HepG2 (cell line): ENCODE measurements around the gene CELSR3. TPM values are rescaled to one million over a fixed set of nuclear protein-coding genes. Genes with fewer than 3 reads are reported as not detected.

Experiments used
- ATAC-seq: fragments of 200-7000 bp; cut with Tn5 transposase; 3 replicates; pipeline ENCODE4 v1.9.1; 2020; ENCODE audit warnings: mild to moderate bottlenecking, moderate library complexity
- BruUV-seq: library from RNA; stranded (reverse); fragments of 400-500 nt; replicated peaks from 2 replicates; lab custom pipeline; 2021; lab: Mats Ljungman, UMichigan
- CTCF ChIA-PET: fragments of 300-600 bp; formaldehyde crosslinking; extraction: SDS; loops from one replicate; lab custom pipeline; 2021; ENCODE audit warnings: low total read pairs, inconsistent platforms, low intra/inter-chr PET ratio; lab: Yijun Ruan, JAX
- POLR2A ChIA-PET: fragments of 350-600 bp; sonication (Branson Sonifier 250); formaldehyde crosslinking; loops from one replicate; lab custom pipeline; 2020; ENCODE audit warnings: antibody characterized with exemption, inconsistent platforms; lab: Yijun Ruan, JAX
- DNase-seq: peaks from one replicate; pipeline ENCODE4 v3.0.0-alpha.2; 2015; ENCODE audit warnings: low spot score
- FAIRE-seq: peaks from 3 replicates; lab custom pipeline; 2011; peaks lifted over from hg19 to GRCh38; lab: Jason Lieb, UNC
- H2AFZ ChIP-seq: one replicate; pipeline ENCODE4 v1.6.1; 2011; ENCODE audit warnings: low read length, inconsistent platforms
- H3K27ac ChIP-seq: fragments of 300-600 bp; 3 replicates; pipeline ENCODE4 v1.8.0; 2011; ENCODE audit warnings: mixed run types, mild to moderate bottlenecking, mixed read lengths, low read length, inconsistent platforms; ENCODE audit not compliant: insufficient read depth; ENCODE audit errors: extremely low read length
- H3K27me3 ChIP-seq, 2 experiments: fragments of 200-600 bp in 1 of 2; 2 replicates in 1 of 2; 3 replicates in 1 of 2; pipeline versions ENCODE4 v1.6.0 to v1.8.0; 2011; ENCODE audit warnings: low read length in 2 of 2, mild to moderate bottlenecking in 2 of 2, moderate library complexity in 2 of 2, inconsistent platforms in 1 of 2; ENCODE audit not compliant: insufficient read depth in 2 of 2, control insufficient read depth in 1 of 2
- H3K36me3 ChIP-seq, 2 experiments: fragments of 200-600 bp in 1 of 2; replicated peaks in 1 of 2; 2 replicates in 1 of 2; 3 replicates in 1 of 2; pipeline versions ENCODE4 v1.5.1 to v1.8.0; 2011; ENCODE audit warnings: low read length in 2 of 2, inconsistent platforms in 1 of 2; ENCODE audit not compliant: insufficient read depth in 2 of 2, control insufficient read depth in 1 of 2
- H3K4me1 ChIP-seq: 2 replicates; pipeline ENCODE4 v1.5.1; 2012; ENCODE audit warnings: low read length, inconsistent platforms; ENCODE audit not compliant: insufficient read depth
- H3K4me2 ChIP-seq: 2 replicates; pipeline ENCODE4 v1.6.0; 2011; ENCODE audit warnings: low read depth, low read length, inconsistent platforms
- H3K4me3 ChIP-seq, 3 experiments: fragments of 200-600 bp in 1 of 3; sonication (generic), shearing (Covaris generic) in 1 of 3; replicated peaks in 1 of 3; 2 replicates each; pipeline ENCODE4 v1.5.1; 2011 to 2016; ENCODE audit warnings: low read length in 3 of 3, inconsistent platforms in 2 of 3, low read depth in 2 of 3, mild to moderate bottlenecking in 2 of 3, control low read depth in 1 of 3, mixed read lengths in 1 of 3; ENCODE audit not compliant: insufficient read depth in 1 of 3
- H3K79me2 ChIP-seq: one replicate; pipeline ENCODE4 v1.6.1; 2011; ENCODE audit warnings: low read length, inconsistent platforms; ENCODE audit not compliant: insufficient read depth
- H3K9ac ChIP-seq: 2 replicates; pipeline ENCODE4 v1.6.0; 2011; ENCODE audit warnings: mild to moderate bottlenecking, low read depth, low read length, inconsistent platforms; ENCODE audit not compliant: insufficient read depth
- H3K9me3 ChIP-seq: 2 replicates; pipeline ENCODE4 v1.5.1; 2012; ENCODE audit warnings: mild to moderate bottlenecking, low read length
- H4K20me1 ChIP-seq: 2 replicates; pipeline ENCODE4 v1.6.0; 2011; ENCODE audit warnings: inconsistent platforms, mild to moderate bottlenecking, low read length, moderate library complexity; ENCODE audit not compliant: insufficient read depth
- ADNP ChIP-seq: sonication (generic); formaldehyde crosslinking; IDR thresholded peaks from 2 replicates; pipeline ENCODE4 v1.4.0; 2020; ENCODE audit warnings: missing genetic modification reagents
- FOXM1 ChIP-seq: sonication (generic); formaldehyde crosslinking; IDR thresholded peaks from 2 replicates; pipeline ENCODE4 v1.5.0; 2020; ENCODE audit warnings: missing genetic modification reagents
- RBFOX2 ChIP-seq: fragments of 200-400 bp; formaldehyde crosslinking; IDR thresholded peaks from 2 replicates; pipeline ENCODE4 v1.6.1; 2017; ENCODE audit warnings: low read depth, mild to moderate bottlenecking, low read length
- SMAD9 ChIP-seq: sonication (generic); formaldehyde crosslinking; IDR thresholded peaks from 2 replicates; pipeline ENCODE4 v1.5.1; 2020; ENCODE audit warnings: mild to moderate bottlenecking, missing genetic modification reagents
- SMC3 ChIP-seq: IDR thresholded peaks from 2 replicates; pipeline ENCODE4 v1.6.1; 2011; ENCODE audit warnings: low read length, improper control_type of control experiment
- ZFP82 ChIP-seq: sonication (generic); formaldehyde crosslinking; IDR thresholded peaks from 2 replicates; pipeline ENCODE4 v1.5.1; 2020; ENCODE audit warnings: mild to moderate bottlenecking, missing genetic modification reagents, borderline replicate concordance
- ZNF333 ChIP-seq: sonication (generic); formaldehyde crosslinking; IDR thresholded peaks from 2 replicates; pipeline ENCODE4 v1.4.0; 2020; ENCODE audit warnings: mild to moderate bottlenecking, missing genetic modification reagents, borderline replicate concordance
- ZNF737 ChIP-seq: sonication (generic); formaldehyde crosslinking; IDR thresholded peaks from 2 replicates; pipeline ENCODE4 v1.5.0; 2020; ENCODE audit warnings: missing genetic modification reagents, mild to moderate bottlenecking, borderline replicate concordance
- WGBS: methylation state at CpG from one replicate; pipeline ENCODE4 v1.1.6; 2017; ENCODE audit warnings: low lambda C conversion rate; 5-methylcytosine and 5-hydroxymethylcytosine counted together
- in situ Hi-C: cut with HindIII; loops from 2 replicates; pipeline ENCODE4 v1.10.0; 2017; ENCODE audit warnings: low pct_unique_long_range_greater_than_20kb; ENCODE audit not compliant: extremely low pct_ligation_motif_present
- intact Hi-C: fragments of 100-400 bp; cut with micrococcal nuclease; formaldehyde crosslinking; loops from one replicate; pipeline ENCODE4 v1.10.0; 2022; ENCODE audit not compliant: unreplicated experiment
- polyA plus RNA-seq, 8 experiments: library from polyadenylated mRNA; depleted of rRNA in 3 of 8; stranded (reverse) in 7 of 8; unstranded in 1 of 8; fragments of >200 nt; fragmentation: Illumina TruSeq in 4 of 8; extraction: Trizol in 4 of 8; gene quantifications; 2 replicates each; pipeline versions ENCODE4 v1.2.1 to v1.2.3, GENCODE V29; 2011 to 2016; ENCODE audit warnings: low read depth in 4 of 8, missing spikeins in 1 of 8, mixed read lengths in 1 of 8; ENCODE audit not compliant: insufficient read depth in 1 of 8
- total RNA-seq, 5 experiments: library from RNA; depleted of rRNA; stranded (reverse); fragments of >200 nt; fragmentation: Illumina TruSeq; extraction: Trizol; gene quantifications; 2 replicates each; pipeline ENCODE4 v1.2.3, GENCODE V29; 2016; ENCODE audit warnings: low read depth in 1 of 5
- TF ChIP-seq, protein P1 (sequence below): conservative IDR thresholded peaks from 2 replicates; pipeline ENCODE4 v1.6.1; 2018; ENCODE audit warnings: missing genetic modification reagents
- TF ChIP-seq, protein P2 (sequence below): sonication (generic); formaldehyde crosslinking; IDR thresholded peaks from 2 replicates; pipeline ENCODE4 v1.5.0; 2020; ENCODE audit warnings: mild to moderate bottlenecking, missing genetic modification reagents

The CELSR3 gene
- total and polyA plus RNA-seq, 2 of the 13 experiments (the other 11 are each of a cell fraction or from before 2014, with no cell fraction given), result 5.4 to 6.7 TPM

- 96% methylated on average over 11 of the region's 19 CpGs for WGBS
- no peak for ATAC-seq
- Histone ChIP-seq H3K79me2 (no peaks in the 10 kb centered on the region), H2AFZ (no peak overlapping the region), H3K9ac (no peak overlapping the region), H4K20me1 (peaks cover 14% of the 10 kb centered on the region; the same call in 1 of the 2 replicates), H3K4me2 (no peak overlapping the region), H3K36me3 (peaks cover 52 to 81% of the 10 kb centered on the region in 2 experiments), H3K27me3 (no peaks in the 10 kb centered on the region), H3K4me1 (peaks cover 30% of the 10 kb centered on the region), H3K9me3 (no peaks in the 10 kb centered on the region), H3K27ac (no peak overlapping the region), H3K4me3 (no peak overlapping the region)
- intact Hi-C loops (no loop called here), in situ Hi-C loops (no loop called here)
- BruUV-seq, result no TSS peak
- no peak for FAIRE-seq
- DNase-seq, result no peak
- ChIA-PET CTCF (no interaction called here), POLR2A (interaction anchor here (1.5 kb wide), 1 partner anchor 8 kb away, joined by 5 read pairs; the partner anchor contains the start of gene UQCRC1)
- peak; percentile 27; the same call in 1 of the 2 replicates for TF ChIP-seq RBFOX2
- TF ChIP-seq, protein P1, sequence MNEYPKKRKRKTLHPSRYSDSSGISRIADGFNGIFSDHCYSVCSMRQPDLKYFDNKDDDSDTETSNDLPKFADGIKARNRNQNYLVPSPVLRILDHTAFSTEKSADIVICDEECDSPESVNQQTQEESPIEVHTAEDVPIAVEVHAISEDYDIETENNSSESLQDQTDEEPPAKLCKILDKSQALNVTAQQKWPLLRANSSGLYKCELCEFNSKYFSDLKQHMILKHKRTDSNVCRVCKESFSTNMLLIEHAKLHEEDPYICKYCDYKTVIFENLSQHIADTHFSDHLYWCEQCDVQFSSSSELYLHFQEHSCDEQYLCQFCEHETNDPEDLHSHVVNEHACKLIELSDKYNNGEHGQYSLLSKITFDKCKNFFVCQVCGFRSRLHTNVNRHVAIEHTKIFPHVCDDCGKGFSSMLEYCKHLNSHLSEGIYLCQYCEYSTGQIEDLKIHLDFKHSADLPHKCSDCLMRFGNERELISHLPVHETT (CRISPR knock-in tag), result no peak
Measured at GRCh38 chr3:48600711-48601621, 61.7 kb downstream of the CELSR3 start.

DNA sequence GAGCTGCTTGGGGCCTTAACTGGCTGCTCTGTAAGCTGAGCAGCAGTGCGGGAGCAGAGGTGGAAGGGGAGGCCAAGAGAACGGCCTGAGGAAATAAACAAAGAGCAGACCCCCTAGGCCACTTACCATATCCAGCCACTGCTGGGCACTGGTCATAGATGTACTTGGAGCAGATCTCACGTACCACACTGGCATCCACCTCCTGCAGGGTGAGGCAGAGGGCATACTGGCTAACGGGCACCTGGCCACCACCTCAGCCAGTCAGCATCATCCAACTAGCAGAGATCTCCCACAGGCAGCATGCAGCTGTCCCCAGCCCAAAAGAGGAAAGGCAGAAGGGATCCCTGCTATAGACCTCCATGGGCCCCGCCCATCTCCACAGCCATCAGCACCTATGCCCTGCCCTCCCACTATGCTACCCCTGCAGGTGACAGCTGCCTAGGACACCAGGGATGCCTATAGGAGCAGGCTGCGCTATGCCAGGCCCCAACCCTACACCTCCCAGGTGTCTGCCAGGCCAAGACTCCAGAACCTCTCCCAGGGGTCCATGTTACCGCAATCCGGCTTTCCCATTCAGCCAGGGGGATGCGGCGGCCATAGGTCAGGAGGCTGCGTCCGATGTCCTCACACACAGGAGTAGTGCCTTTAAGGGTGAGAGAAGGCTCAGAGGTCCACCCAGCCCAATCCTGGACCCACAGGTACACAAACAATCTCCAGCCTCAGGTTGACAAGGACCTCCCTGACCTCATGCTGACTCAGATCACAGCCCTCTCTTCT, 63.0 kb downstream of the CELSR3 start:
- H3K27me3 ChIP-seq, result no peaks in the 10 kb centered on the region
- ChIA-PET POLR2A (interaction anchor here (1.5 to 3.3 kb wide), 2 partner anchors 10 to 36 kb away, joined by 5 to 11 read pairs; partner anchors contain the start of genes SLC26A6 and UQCRC1), CTCF (no interaction called here)
- BruUV-seq, result no TSS peak
- H4K20me1 ChIP-seq, result peaks cover 14% of the 10 kb centered on the region; the same call in 1 of the 2 replicates
- FAIRE-seq (no peak), DNase-seq (no peak), ATAC-seq (no peak)
- H3K36me3 ChIP-seq, result peaks cover 43 to 68% of the 10 kb centered on the region in 2 experiments
- H3K9ac ChIP-seq, result no peak overlapping the region
- no peak overlapping the region for H3K4me3 ChIP-seq
- H2AFZ ChIP-seq, result no peak overlapping the region
- H3K4me2 ChIP-seq, result no peak overlapping the region
- intact Hi-C loops, result no loop called here
- in situ Hi-C loops, result no loop called here
- 96% methylated on average over 8 of the region's 12 CpGs for WGBS
- H3K4me1 ChIP-seq, result peaks cover 39% of the 10 kb centered on the region
- H3K9me3 ChIP-seq, result no peaks in the 10 kb centered on the region
- no peak overlapping the region for H3K27ac ChIP-seq
- no peaks in the 10 kb centered on the region for H3K79me2 ChIP-seq
- TF ChIP-seq SMC3 (no peak), SMAD9 (no peak), ZFP82 (CRISPR knock-in tag) (no peak), ZNF737 (CRISPR knock-in tag) (no peak), ADNP (CRISPR knock-in tag) (no peak), ZNF333 (no peak), FOXM1 (CRISPR knock-in tag) (no peak)
- TF ChIP-seq, protein P2, sequence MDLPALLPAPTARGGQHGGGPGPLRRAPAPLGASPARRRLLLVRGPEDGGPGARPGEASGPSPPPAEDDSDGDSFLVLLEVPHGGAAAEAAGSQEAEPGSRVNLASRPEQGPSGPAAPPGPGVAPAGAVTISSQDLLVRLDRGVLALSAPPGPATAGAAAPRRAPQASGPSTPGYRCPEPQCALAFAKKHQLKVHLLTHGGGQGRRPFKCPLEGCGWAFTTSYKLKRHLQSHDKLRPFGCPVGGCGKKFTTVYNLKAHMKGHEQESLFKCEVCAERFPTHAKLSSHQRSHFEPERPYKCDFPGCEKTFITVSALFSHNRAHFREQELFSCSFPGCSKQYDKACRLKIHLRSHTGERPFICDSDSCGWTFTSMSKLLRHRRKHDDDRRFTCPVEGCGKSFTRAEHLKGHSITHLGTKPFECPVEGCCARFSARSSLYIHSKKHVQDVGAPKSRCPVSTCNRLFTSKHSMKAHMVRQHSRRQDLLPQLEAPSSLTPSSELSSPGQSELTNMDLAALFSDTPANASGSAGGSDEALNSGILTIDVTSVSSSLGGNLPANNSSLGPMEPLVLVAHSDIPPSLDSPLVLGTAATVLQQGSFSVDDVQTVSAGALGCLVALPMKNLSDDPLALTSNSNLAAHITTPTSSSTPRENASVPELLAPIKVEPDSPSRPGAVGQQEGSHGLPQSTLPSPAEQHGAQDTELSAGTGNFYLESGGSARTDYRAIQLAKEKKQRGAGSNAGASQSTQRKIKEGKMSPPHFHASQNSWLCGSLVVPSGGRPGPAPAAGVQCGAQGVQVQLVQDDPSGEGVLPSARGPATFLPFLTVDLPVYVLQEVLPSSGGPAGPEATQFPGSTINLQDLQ (CRISPR knock-in tag), result no peak
